Non-pigmented ciliary epithelial cell (primary cell): ENCODE results near the gene KLHL26.

Experiments used
- DNase-seq: peaks from one replicate; pipeline ENCODE4 v3.0.0-alpha.2; 2010; ENCODE audit warnings: low read depth

The KLHL26 gene

DNA sequence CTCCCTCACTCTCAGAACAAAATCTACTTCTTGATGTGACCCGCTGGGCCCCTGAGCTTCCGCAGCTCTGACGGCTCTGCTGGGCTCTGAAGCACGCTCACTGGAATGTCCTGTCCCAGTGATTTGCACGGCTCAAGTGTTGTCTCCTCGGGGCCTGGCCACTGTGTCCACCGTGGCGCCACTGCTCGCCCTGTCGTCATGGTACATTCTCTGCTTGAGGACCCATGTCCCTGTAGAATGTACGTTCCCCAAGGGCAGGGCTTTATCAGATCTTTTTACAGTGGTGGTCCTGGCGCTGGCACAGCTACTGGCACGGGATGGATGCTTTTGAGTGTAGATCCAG lies 12.1 kb downstream of the KLHL26 start:
- DNase-seq = no peak

DNA sequence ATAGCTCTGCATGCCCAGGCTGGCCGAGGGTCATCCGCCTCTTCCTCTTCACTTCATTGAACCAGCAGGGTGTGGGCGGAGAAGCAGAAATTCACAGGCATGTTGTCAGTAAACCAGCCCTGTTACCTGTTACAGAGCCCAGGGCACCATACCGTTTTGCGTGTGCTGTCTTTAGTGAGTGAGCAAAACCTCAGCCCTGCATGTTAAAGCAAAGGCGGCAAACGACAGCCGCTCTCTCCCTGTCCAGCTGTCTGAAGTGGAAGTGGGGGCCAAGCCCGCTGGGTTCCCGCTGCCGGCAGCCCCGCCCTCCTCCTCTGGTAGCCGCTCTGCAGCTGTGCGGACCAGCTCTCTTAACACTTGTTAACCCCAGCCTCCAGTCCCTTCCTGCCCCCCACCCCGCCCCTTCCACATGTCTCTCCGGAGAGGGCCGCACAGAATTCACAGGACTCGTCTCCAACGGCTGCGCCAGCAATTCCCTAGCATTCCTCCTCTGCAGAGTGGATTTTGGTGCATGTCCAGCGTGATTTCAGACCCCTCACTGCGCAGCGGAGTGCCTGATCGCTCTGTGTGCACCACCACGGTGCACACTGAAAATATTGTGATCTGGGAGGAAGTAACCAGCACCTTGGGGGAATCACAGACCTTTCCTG lies 12.7 kb downstream of the KLHL26 start:
- DNase-seq = no peak

- no peak for DNase-seq
Measured at GRCh38 chr19:18650021-18650390, 13.2 kb downstream of the KLHL26 start.

DNA sequence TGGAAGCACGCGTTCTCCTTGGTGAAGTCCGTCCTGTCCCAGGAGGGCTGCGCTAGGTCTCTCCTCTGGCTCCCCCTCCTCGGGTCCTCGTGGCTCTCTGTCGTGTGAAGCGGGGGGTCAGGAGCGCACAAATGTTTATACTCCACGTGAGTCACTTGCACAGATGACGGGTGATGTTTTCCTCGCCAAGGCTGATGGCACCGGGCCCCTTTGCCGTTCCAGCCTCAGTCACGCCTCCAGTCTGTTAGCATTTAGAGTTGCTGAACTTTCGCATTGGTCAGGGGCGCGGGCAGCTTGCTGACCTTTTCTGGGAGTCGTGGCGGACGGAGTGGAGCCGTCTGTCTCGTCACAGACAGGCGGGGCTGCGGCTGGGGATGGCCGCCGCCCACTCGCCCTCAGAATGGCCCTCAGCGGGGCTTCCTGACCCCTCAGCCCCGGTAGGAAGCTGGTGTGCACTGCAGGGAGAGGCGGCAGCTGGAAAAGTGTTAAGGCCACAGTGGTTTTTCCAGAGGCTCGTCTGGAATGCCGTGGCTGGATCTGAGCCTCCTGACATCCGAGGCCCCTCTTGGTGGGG lies 13.7 kb downstream of the KLHL26 start:
- DNase-seq = no peak

- no peak for DNase-seq
Measured at GRCh38 chr19:18651300-18651699, 14.5 kb downstream of the KLHL26 start.

DNA sequence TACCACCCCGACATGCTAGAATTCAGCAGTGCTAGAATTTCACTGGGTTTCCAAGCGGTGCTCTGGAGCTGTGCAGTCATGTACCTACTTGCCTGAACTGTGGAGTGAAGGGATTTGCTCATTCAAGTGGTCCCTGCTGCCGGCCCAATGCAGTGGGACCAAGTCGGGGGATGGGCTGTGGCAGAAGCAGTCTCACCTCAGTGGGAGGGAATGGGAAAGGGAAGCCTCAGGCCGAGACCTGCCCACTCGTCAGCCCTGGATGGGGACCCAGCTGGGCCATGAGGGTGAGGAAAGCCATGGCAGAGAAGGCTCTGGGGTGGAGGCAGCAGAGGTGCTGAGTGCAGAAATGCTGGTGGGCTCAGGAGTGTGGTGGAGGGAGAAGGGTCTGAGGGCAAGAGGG lies 14.9 kb downstream of the KLHL26 start:
- DNase-seq = no peak

- DNase-seq = no peak
Measured at GRCh38 chr19:18653853-18654252, 17.0 kb downstream of the KLHL26 start.

DNA sequence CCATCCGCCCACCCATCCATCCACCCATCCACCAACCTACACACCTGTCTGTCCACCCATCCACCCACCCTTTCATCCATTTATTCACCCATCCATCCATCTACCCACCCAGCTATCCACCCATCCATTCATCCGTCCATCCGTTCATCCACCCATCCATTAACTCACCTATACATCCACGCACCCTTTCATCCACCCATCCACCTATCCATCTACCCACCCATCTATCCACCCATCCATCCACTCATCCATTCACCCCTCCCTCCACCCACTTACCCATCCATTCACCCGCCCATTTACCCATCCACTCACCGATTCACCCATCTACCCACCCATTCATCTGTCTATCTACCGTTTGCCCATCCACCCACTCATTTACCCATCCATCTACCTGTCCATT lies 17.6 kb downstream of the KLHL26 start:
- no peak for DNase-seq

DNA sequence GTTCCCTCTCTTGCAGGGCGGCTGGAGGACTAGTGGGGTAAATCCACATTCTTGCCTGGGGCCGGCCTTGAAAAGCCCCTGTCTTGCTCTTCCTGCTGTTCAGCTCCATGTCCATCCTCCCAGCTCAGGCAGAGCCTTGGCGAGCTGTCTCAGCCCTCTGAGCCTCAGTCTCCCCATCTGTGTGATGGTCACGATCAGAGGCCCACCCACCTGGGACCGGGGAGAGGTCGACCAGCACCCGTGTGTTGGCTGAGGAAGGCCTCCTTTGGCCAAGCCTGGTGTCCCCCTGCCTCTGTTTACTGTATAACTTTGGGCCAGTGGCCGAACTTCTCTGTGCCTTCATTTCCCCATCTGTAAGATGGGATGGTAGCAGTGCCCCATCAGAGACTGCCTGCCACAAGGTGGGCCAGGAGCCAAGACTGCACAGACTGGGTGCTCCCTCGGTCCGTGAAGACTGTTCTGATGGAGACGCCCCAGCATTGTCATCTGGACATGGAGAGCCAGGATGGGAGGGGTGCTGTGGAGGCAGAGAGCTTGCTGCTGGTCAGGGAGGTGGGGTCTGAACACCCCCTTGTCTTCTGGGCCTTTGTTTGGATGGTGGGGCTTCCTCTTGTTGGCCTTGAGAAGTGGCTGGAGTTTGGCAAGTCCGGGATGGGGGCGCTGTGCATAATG lies 18.5 kb downstream of the KLHL26 start:
- DNase-seq = no peak

DNA sequence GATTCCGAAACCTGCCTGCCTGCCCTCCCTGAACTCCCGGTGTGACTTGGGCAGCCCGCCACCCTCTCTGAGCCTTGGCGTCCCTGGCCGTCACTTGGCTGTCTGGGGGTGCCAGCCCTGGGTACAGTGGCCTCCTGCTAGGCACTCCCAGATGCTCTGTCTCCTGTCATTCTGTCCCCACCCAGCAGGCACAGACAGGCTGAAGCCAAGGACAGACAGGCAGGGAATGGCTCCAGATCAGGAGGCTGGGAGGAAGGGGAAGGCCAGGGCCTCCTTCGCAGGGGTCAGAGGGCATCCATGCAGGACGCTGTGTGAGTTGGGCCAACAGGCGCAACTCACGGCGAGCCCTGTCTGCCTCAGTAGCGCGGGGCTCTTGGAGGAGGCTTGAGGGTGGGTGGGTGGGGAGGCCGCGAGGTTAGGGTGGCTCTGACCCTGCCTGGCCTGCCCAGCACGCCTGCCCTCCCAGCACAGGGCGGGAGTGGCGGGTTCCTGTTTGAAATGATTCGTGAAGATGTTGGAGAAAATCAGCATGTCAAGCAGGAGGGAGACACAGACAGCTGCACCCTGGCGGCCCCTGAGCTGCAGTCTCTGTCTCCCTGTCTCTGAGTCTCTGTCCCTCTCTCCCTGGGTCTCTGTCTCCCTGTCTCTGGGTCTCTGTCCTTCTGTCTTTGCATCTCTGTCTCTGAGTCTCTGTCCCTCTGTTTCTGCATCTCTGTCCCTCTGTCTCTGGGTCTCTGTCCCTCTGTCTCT lies 19.7 kb downstream of the KLHL26 start:
- DNase-seq = no peak

- no peak for DNase-seq
Measured at GRCh38 chr19:18657590-18658365, 20.9 kb downstream of the KLHL26 start.

- DNase-seq = no peak
Measured at GRCh38 chr19:18658366-18658855, 21.6 kb downstream of the KLHL26 start.

GRCh38 chr19:18659281-18660050 lies 22.6 kb downstream of the KLHL26 start:
- no peak for DNase-seq

GRCh38 chr19:18660051-18660910 lies 23.5 kb downstream of the KLHL26 start:
- DNase-seq = no peak

DNA sequence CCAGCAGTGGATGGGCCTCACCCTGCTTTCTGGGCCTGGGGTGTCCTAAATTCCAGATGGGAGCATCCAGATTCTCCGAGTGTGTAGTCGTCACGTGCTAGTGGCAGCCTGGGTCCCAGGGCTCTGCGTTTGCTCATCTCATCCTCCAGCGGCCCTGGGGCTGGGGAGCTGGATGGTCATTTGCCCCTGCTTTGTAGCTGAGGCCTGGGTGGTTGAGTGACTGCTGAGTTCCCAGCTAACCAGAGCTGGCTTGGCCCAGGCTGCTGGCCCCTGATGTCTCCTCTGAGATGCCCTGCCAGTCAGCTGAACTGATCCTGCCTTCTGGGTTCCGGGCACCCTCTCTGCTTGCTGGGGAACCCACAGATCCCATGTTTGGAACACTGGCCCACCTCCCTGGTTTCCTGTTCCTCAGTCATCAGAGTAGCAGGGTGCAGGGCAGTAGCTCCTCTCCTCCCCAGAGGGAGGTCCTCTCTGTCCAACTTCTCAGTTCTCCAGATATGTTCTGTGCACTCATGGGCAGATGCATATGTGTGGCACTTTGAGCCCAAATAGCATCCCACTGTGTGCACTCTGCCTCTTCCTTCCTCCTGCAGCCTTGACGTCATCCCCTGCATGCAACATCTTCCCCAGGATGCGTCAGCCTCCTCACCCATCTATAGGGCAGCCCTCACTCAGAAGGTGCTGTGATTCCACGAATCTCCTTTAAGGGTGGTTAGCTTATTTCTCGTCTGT lies 24.3 kb downstream of the KLHL26 start:
- DNase-seq = no peak

- DNase-seq = no peak
Measured at GRCh38 chr19:18662972-18663732, 26.3 kb downstream of the KLHL26 start.

DNA sequence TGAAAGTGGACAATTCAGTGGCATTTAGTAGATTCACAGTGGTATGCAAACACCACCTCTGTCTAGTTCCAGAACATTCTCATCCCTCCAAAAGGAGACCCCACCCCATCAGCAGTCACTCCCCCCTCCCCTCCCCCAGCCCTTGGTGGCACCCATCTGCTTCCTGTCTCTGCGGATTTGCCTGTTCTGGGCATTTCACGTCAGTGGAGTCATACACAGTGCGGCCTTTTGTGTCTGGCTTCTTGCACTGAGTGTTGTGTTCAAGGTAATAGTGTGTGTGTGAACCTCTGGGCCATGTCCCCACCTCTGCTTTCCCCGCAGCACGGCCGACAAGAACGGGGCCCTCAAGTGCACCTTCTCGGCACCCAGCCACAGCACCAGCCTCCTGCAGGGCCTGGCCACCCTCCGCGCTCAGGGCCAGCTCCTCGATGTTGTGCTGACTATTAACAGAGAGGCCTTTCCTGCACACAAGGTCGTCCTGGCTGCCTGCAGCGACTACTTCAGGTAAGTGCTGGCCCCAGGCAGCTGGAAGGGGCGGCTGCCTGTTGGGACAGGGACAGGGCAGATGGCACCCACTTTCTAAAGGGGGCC lies 27.2 kb downstream of the KLHL26 start:
- DNase-seq = no peak

GRCh38 chr19:18665771-18666202 lies 29.0 kb downstream of the KLHL26 start:
- DNase-seq = no peak
